Measurements from ENCODE around the gene UMODL1.

DNA sequence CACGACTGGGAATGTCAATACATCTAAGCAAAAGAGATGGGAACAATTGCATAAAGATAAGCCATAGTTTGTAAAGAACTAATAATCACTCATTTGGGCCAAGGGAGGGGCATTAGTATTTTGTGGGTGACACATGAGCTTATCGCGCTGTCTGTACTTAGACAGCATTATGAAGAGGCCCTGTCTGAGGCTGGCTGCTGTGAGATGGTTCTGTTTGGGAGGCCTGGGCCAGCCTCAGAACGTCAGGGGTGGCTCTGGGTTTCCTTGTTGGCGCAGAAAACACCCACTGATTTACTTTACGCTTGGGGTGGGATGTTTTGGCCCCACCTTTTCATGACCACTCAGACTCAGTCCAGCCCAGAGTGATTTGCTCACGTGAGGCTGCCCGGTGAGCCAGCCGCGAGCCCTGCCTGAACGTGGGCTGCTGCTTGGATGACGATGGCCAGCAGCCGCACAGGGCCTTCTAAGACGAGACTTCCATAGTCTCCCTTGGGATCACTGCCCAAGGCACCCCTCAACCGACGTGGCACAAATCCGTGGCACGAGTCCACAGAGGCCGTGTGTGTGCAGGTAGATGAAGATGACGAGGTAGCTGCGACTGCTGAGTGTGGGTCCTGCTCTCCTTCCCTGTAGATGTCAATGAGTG lies 18.7 kb downstream of the UMODL1 start:
- TF ChIP-seq POLR2AphosphoS5 (IDR thresholded peaks at IDR 0.05; ENCODE audit: borderline replicate concordance, low read depth, low read length) (no peak), EZH2 (IDR thresholded peaks at IDR 0.05) (no peak)
